GM19025 (cell line): ENCODE measurements around the gene GHRL.
"Not testable (repeated sequence)": the region's sequence is repeated elsewhere in the genome, so short reads cannot be mapped to it uniquely, and the experiment has no call there.

Experiments
- ATAC-seq: cut with Tn5 transposase; IDR thresholded peaks from one replicate; pipeline ENCODE4 v1.9.1; 2021; ENCODE audit warnings: mild to moderate bottlenecking, low read depth, moderate library complexity; ENCODE audit not compliant: unreplicated experiment

The GHRL gene

DNA sequence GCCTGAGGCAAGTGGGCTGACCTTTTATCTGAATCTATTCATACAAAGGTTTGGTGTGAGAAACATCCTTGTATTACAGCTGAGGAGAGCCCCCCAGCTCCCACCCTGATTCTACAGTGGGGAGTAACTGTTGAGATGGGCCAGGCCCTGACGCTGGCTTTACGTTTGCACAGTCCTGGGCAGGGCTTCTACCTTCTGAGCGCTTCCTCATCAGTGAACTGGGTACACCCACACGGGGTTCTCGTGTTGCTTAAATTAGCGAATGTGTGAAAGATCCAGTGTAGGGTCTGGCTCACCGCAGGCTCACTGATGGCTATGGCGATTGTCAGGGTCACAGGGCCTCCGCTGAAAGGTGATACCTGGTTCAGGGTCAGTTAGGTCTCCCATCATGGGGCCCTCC lies 7.3 kb upstream of the GHRL start:
- ATAC-seq, result no peak

DNA sequence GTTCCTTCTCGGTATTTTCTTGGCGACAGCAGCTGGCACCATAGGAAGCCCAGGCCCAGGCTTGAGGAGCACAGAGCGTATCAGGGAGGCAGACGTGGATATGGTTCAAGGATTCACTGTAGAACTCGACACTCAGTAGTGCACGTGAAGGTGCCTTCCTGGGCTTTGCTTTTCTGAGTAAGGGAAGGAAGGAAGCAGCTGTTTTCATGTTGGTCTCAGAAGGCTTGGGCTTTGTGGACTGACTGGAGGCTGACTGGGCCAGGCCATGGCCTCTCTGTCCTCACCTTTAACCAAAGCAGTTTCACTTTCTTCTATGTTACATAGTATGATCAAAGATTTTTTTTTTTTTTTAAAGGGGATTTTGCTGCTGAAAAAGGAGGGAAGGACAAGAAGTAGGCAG lies 6.9 kb upstream of the GHRL start:
- no peak for ATAC-seq

DNA sequence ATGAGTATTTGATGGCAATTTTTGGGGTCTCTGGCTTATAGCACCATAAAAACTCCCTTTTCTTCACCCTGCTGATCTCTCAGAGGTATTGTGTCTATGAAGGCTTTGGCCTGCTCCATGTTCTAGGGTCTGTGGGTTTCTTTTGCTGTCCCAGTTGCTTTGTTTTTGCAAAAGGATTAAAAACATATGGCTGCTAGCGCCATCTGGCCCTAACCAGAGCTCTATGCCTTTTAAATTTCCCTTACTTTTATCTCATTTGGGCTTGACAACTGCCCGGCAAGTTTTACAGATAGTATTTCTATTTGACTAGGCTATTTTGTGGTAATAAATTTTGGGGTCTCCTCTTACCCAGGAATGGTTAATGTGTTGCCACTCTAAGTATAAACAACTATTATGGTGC lies 6.4 kb upstream of the GHRL start:
- ATAC-seq, result no peak

GRCh38 chr3:10298064-10298463 lies 5.3 kb upstream of the GHRL start:
- not testable (repeated sequence) for ATAC-seq

DNA sequence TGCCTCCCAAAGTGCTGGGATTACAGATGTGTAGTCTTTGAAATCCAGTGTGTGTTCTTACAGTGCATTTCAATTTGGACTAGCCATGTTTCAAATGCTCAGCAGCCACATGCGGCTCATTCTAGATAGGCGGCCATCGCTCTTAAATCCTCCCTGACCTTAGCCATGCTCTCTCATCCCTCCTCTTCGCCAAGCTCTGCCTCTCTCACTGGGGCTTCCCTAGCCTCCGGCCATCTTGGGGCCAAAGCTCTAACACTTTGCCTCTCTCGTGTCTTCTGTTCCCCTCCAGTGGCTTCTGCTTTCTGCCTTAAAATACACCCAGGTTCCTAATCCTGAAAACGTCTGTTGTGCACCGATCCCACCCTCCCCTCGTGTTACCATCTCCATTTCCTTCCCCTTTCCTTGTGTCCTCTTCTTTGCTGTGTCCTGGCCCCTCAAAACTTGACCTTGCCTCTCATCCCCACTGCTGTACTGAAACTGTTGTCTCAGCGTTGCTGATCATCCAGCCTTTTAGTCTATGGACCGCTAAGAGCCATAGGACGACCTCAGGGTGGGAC lies 1.4 kb upstream of the GHRL start:
- ATAC-seq, result no peak

- no peak for ATAC-seq
Measured at GRCh38 chr3:10291641-10292040, 1.1 kb downstream of the GHRL start.

DNA sequence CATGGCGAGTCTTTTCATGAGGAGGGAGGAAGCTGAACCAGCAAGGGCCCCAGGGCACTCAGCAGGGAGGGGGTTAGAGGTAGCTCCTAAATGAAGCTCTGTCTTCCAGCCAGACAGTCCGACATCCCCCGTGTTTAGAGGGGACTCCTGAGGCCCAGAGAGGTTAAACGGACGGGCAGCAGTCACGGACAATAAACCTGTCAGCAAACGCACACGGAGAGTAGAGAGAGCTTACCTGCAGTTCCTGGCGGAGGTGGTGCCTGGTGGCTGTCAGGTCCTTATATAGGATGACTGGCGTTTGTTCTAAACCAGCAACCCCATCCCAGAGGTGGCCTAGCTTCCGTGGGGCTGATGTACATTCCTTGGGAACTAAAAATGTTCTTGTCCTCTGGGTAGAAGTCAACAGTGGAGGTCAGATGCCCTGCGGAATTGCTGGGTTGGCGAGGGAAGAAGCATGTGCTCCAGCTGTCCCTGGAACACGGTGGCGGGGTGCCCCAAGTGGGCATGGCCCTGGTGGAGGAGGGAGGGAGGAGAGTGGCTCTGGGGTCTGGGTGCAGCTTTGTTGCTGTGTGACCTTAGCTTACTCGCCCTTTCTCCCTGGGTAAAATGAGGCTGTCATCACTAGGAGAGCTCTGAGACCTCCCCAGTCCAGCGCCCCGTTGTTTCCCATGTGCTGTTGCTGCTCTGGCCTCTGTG lies 2.1 kb downstream of the GHRL start:
- no peak for ATAC-seq

- ATAC-seq, result no peak
Measured at GRCh38 chr3:10289787-10290355, 2.9 kb downstream of the GHRL start.

- no peak for ATAC-seq
Measured at GRCh38 chr3:10289077-10289476, 3.7 kb downstream of the GHRL start.

GRCh38 chr3:10288575-10288960 lies 4.2 kb downstream of the GHRL start:
- no peak for ATAC-seq

DNA sequence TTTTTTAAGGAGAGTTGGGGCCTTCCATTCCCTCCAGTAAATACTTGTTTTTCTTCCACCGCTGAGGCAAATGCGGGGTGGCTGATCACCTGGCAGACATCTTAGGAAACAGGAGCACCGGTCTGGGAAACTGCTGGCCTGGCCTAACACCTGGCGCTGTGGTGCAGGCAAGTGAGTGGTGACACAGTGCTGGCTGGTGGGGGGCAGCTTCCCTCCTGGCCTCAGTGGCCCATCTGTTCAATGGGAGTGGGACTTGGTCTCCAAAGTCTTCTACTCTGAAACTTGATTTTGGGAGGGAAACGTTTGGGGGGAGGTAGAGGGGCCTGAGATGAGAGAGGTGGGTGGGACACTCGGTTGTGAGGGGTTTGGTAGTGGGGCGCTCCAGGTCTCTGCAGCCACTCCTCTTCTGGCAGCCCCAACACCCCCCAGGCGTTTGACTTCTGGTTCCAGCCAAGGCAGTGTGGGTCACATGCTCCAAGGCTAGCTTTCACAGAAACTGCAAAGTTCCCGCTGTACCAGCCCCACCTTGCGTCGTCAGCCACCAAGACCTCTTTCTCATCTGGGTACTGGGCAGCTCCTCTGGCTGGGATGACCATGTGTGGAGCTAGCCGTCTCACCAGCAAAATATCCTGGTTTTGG lies 4.7 kb downstream of the GHRL start:
- ATAC-seq, result no peak

DNA sequence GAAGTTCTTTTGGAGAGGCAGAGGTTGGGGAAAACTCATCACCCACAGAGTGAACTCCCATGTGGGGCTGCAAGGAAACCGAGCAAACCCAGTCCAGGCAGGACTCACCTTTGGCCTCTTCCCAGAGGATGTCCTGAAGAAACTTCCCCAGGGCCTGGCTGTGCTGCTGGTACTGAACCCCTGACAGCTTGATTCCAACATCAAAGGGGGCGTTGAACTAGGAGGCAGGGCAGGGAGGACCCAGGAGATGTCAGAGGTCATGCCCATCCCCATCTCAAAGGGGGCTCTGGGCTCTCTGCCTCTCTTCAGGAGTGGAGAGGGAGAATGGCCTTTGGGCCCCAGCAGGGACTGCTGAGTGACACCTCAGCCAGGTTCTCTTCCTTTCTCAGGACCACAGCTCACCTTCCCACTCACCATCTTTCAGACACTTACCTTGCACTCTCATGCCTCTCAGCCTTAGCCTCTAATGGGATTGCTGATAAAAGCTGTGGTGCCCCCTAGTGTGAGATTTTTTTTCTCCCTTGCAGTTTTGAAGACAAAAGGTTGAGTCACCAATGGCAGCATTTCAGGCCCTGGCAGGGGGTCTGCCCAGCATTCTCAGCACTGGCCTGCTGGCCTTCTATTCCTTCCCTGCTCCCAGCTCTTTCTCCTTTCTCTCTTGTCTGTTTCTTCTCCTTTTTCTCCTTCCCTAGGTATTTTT lies 6.0 kb downstream of the GHRL start:
- no peak for ATAC-seq

GRCh38 chr3:10286133-10286524 lies 6.6 kb downstream of the GHRL start:
- ATAC-seq, result no peak

DNA sequence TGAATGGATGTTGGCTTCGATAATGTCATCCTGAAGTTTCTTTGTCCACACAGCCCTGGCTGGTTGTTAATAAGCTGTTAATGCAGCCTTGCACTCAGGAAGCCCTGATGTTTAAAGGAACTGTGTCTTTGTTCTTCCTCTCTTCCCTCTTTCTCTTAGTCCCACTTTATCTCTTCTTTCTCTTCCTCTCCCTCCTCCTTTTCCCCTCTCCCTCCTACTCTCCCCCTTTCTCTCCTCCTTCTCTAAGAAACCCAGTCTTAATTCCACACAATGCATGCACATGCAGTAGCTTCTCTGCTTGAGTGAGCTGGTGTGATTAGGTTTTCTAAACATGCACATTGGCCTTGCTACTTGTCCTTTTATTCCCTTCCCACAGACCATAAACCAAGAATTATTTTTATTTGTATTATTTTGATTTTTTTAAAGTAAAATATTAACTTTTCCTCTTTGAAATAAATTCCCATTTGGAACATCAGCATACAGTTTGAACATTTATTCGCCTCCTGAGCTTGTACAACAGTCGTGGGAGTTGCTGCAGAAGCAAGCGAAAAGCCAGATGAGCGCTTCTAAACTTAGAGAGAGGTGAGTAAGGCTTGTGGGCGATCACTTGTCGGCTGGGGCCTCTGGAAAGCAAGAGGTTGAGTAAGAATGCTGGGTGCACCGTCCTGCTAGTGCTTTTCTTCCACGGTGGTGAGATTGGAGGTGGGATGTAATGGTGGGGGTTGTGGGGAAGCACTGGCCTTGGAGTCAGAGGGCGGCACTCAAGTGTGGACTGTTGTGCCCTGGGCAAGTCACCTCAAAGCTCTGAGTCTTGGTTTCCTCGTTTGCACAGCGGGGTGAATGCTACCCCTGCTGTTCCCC lies 7.2 kb downstream of the GHRL start:
- ATAC-seq, result no peak

GRCh38 chr3:10284496-10284895 lies 8.3 kb downstream of the GHRL start:
- ATAC-seq, result peak; percentile 60

DNA sequence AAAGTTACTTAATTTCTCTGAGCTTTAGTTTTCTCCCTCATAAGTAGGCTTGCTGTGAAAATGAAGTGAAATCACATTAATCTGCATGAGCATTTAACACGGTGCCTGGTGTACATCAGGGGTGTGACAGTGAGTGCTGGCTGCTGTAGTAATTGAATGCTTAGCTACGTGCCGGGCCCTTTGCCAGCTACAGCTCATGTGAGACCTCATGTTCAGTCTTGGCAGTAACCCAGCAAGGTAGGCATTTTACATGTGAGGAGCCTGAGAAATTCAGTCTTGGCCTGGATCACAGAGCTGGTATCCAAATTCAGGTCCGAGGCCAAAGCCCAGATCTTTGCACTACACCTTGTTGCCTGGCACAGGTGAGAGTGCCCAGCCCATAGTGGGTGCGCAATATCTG lies 9.1 kb downstream of the GHRL start:
- no peak for ATAC-seq

- ATAC-seq, result no peak
Measured at GRCh38 chr3:10281951-10282350, 10.8 kb downstream of the GHRL start.

DNA sequence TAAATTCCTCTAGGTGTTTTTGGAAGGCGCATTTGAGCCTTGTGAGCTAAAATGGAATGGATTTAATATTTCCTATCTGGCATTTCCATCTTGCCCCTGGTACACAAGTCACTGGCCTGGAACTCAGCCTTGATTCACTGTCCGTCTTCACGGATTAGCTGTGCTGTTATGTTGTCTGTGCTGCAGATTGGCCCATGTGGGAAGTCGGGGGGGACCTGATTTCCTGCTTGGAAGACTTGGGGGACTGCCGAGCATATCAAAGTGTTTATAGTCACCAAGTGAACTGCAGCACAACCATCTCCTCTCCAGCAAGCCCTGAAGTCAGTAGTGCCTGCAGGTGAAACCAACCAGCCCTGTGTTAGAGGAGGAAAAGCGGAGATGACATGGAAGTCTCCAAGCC lies 12.2 kb downstream of the GHRL start:
- no peak for ATAC-seq

GRCh38 chr3:10280177-10280529 lies 12.6 kb downstream of the GHRL start:
- ATAC-seq, result no peak

- no peak for ATAC-seq
Measured at GRCh38 chr3:10279384-10280176, 13.2 kb downstream of the GHRL start.
